Measurements from ENCODE around the gene KIF18B. TPM values are rescaled to one million over a fixed set of nuclear protein-coding genes. Genes with fewer than 3 reads are reported as not detected.

KIF18B gene
- total RNA-seq, 1 donor from 2014 or later = 7.1 TPM

- H3K36me3 Mint-ChIP-seq (ENCODE audit: low read depth, unreplicated experiment) = no peaks in the 10 kb centered on the region
- H3K4me1 Mint-ChIP-seq (ENCODE audit: unreplicated experiment) = no peaks in the 10 kb centered on the region
- no peak for DNase-seq (ENCODE audit: low spot score)
- H3K27ac Mint-ChIP-seq (ENCODE audit: unreplicated experiment) = no peak overlapping the region
- H3K27me3 Mint-ChIP-seq (ENCODE audit: unreplicated experiment) = no peaks in the 10 kb centered on the region
- TF ChIP-seq, protein P1, sequence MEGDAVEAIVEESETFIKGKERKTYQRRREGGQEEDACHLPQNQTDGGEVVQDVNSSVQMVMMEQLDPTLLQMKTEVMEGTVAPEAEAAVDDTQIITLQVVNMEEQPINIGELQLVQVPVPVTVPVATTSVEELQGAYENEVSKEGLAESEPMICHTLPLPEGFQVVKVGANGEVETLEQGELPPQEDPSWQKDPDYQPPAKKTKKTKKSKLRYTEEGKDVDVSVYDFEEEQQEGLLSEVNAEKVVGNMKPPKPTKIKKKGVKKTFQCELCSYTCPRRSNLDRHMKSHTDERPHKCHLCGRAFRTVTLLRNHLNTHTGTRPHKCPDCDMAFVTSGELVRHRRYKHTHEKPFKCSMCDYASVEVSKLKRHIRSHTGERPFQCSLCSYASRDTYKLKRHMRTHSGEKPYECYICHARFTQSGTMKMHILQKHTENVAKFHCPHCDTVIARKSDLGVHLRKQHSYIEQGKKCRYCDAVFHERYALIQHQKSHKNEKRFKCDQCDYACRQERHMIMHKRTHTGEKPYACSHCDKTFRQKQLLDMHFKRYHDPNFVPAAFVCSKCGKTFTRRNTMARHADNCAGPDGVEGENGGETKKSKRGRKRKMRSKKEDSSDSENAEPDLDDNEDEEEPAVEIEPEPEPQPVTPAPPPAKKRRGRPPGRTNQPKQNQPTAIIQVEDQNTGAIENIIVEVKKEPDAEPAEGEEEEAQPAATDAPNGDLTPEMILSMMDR (IDR thresholded peaks at IDR 0.05; ENCODE audit: unreplicated experiment) = no peak
- no peaks in the 10 kb centered on the region for H3K9me3 Mint-ChIP-seq (ENCODE audit: unreplicated experiment)
- H3K4me3 Mint-ChIP-seq (ENCODE audit: unreplicated experiment) = no peak overlapping the region
These were observed 6.8 kb downstream of the KIF18B start for GRCh38 chr17:44940768-44941167.

DNA sequence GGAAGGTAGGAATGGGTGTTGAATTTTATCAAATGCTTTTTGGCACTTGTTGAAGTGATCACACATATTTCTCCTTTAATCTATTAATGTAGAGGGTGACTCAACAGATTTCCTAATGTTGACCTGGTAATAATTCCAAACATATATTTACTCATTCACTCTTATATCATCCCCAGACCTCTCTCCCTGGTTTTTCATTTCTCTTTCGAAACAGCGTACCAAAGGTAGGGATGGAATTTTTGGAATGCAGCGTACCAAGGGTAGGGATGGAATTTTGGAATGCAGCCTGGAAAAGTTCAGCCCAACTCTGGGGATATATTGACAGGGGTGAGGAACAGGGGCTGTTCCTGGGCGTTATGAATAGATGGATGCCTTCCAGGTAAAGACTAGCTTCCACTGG is 7.3 kb downstream of the KIF18B start:
- H3K4me3 Mint-ChIP-seq (ENCODE audit: unreplicated experiment) = no peak overlapping the region
- H3K27me3 Mint-ChIP-seq (ENCODE audit: unreplicated experiment) = no peaks in the 10 kb centered on the region
- no peaks in the 10 kb centered on the region for H3K9me3 Mint-ChIP-seq (ENCODE audit: unreplicated experiment)
- TF ChIP-seq, protein P1 (IDR thresholded peaks at IDR 0.05; ENCODE audit: unreplicated experiment) = no peak
- no peaks in the 10 kb centered on the region for H3K36me3 Mint-ChIP-seq (ENCODE audit: low read depth, unreplicated experiment)
- H3K27ac Mint-ChIP-seq (ENCODE audit: unreplicated experiment) = no peak overlapping the region
- H3K4me1 Mint-ChIP-seq (ENCODE audit: unreplicated experiment) = no peaks in the 10 kb centered on the region
- DNase-seq (ENCODE audit: low spot score) = no peak

DNA sequence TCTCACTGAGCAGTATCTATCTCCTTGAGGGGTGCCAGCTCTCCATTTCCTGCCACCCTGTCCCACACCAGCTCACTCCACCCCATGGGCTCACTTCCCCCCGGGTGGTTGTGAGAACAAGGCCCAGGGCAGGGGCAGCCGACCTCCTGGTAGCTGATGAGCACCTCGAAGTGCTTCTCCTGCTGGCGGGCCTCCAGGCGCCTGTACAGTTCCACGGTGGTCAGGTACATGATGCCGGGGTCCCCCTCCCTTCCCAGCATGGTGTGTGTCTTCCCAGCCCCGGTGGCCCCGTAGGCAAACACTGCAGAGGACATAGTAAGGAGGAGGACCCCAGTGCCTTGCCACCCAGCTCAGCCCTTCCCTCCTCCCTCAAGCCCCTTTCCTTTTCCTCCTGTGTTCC is 12.5 kb downstream of the KIF18B start:
- H3K27ac Mint-ChIP-seq (ENCODE audit: unreplicated experiment) = no peak overlapping the region
- no peaks in the 10 kb centered on the region for H3K4me1 Mint-ChIP-seq (ENCODE audit: unreplicated experiment)
- H3K4me3 Mint-ChIP-seq (ENCODE audit: unreplicated experiment) = no peak overlapping the region
- H3K36me3 Mint-ChIP-seq (ENCODE audit: low read depth, unreplicated experiment) = peaks cover under 1% of the 10 kb centered on the region
- DNase-seq (ENCODE audit: low spot score) = no peak
- TF ChIP-seq, protein P1 (IDR thresholded peaks at IDR 0.05; ENCODE audit: unreplicated experiment) = no peak
- H3K27me3 Mint-ChIP-seq (ENCODE audit: unreplicated experiment) = peaks cover 4% of the 10 kb centered on the region
- no peaks in the 10 kb centered on the region for H3K9me3 Mint-ChIP-seq (ENCODE audit: unreplicated experiment)

DNA sequence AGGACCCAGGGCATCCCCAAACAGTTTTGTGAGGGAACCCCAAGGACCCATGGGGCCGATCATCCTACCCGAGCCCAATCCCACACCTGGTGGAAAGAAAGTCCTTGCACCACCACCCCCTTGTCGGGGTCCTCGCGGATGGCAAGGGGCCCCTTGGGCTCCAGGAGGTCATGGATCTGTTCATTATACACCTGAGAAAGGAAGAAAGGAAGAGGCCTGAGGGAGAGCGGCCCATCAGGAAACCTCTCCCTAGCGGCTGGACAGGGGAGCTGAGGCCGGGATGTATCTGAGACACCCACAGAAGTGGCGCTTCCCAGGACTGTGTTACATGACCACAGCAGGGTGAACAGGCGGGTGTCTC is 12.8 kb downstream of the KIF18B start:
- no peaks in the 10 kb centered on the region for H3K4me1 Mint-ChIP-seq (ENCODE audit: unreplicated experiment)
- no peak overlapping the region for H3K4me3 Mint-ChIP-seq (ENCODE audit: unreplicated experiment)
- no peaks in the 10 kb centered on the region for H3K9me3 Mint-ChIP-seq (ENCODE audit: unreplicated experiment)
- TF ChIP-seq, protein P1 (IDR thresholded peaks at IDR 0.05; ENCODE audit: unreplicated experiment) = no peak
- no peak for DNase-seq (ENCODE audit: low spot score)
- H3K27ac Mint-ChIP-seq (ENCODE audit: unreplicated experiment) = no peak overlapping the region
- H3K27me3 Mint-ChIP-seq (ENCODE audit: unreplicated experiment) = peaks cover 4% of the 10 kb centered on the region
- peaks cover 5% of the 10 kb centered on the region for H3K36me3 Mint-ChIP-seq (ENCODE audit: low read depth, unreplicated experiment)

GRCh38 chr17:44933824-44934744 is 13.5 kb downstream of the KIF18B start:
- Mint-ChIP-seq H3K36me3 (ENCODE audit: low read depth, unreplicated experiment) (peaks cover 9% of the 10 kb centered on the region), H3K4me1 (ENCODE audit: unreplicated experiment) (no peaks in the 10 kb centered on the region), H3K27ac (ENCODE audit: unreplicated experiment) (no peak overlapping the region), H3K4me3 (ENCODE audit: unreplicated experiment) (no peak overlapping the region), H3K9me3 (ENCODE audit: unreplicated experiment) (no peaks in the 10 kb centered on the region), H3K27me3 (ENCODE audit: unreplicated experiment) (peaks cover 4% of the 10 kb centered on the region)
- TF ChIP-seq, protein P1 (IDR thresholded peaks at IDR 0.05; ENCODE audit: unreplicated experiment) = no peak
- no peak for DNase-seq (ENCODE audit: low spot score)
